Activated CD4-positive, alpha-beta memory T cell treated with anti-CD3 and anti-CD28 coated beads, Interleukin-2, amount 10 ng/mL, durations not matched to agents 7 days and 5 days (primary cell): ENCODE measurements around the gene THAP11. TPM values are rescaled to one million over a fixed set of nuclear protein-coding genes. Genes with fewer than 3 reads are reported as not detected.

Experiments used
- total RNA-seq, 2 experiments: library from RNA; stranded (reverse); gene quantifications; one replicate each; pipeline ENCODE4 v1.2.3, GENCODE V29; 2021

The THAP11 gene
- total RNA-seq, 2 experiments from 2014 or later, result 40.6 to 42.3 TPM

Other genes with a start within 250 kb of the THAP11 start
- gene CARMIL2, start 197.2 kb upstream of the THAP11 start, total RNA-seq, result 100 to 1,000 TPM; 132 to 142 TPM
- gene ACD, start 182.1 kb upstream of the THAP11 start, total RNA-seq, result 10 to 100 TPM; 43.5 to 44.1 TPM
- gene PARD6A, start 181.4 kb upstream of the THAP11 start, total RNA-seq, result 10 to 100 TPM; 12.2 to 14.0 TPM
- gene ENKD1, start 175.6 kb upstream of the THAP11 start, total RNA-seq, result 1 to 10 TPM; 7.4 to 8.1 TPM
- 1 to 10 TPM; 2.9 to 4.3 TPM for gene C16orf86, start 175.5 kb upstream of the THAP11 start, total RNA-seq
- 10 to 100 TPM; 13.0 to 14.9 TPM for gene GFOD2, start 123.0 kb upstream of the THAP11 start, total RNA-seq
- gene RANBP10, start 35.8 kb upstream of the THAP11 start, total RNA-seq, result 10 to 100 TPM; 23.2 to 24.3 TPM
- gene TSNAXIP1, start 35.4 kb upstream of the THAP11 start, total RNA-seq, result under 1 TPM; 0.20 to 0.25 TPM
- gene NUTF2, start 4.6 kb downstream of the THAP11 start, total RNA-seq, result 100 to 1,000 TPM in 1 of 2 experiments, 10 to 100 TPM in 1; 96.4 to 101 TPM
- gene CENPT, start 5.4 kb downstream of the THAP11 start, total RNA-seq, result 10 to 100 TPM; 50.2 to 53.5 TPM
- gene EDC4, start 30.7 kb downstream of the THAP11 start, total RNA-seq, result 10 to 100 TPM; 98.4 to 99.3 TPM
- gene NRN1L, start 42.6 kb downstream of the THAP11 start, total RNA-seq, result 1 to 10 TPM in 1 of 2 experiments, under 1 TPM in 1; 0.76 to 1.3 TPM
- gene PSKH1, start 50.9 kb downstream of the THAP11 start, total RNA-seq, result 10 to 100 TPM; 19.0 TPM
- gene CTRL, start 89.5 kb downstream of the THAP11 start, total RNA-seq, result 1 to 10 TPM; 4.5 to 5.0 TPM
- 100 to 1,000 TPM; 236 to 241 TPM for gene PSMB10, start 94.5 kb downstream of the THAP11 start, total RNA-seq
- gene LCAT, start 101.8 kb downstream of the THAP11 start, total RNA-seq, result 10 to 100 TPM; 10.7 to 14.8 TPM
- 10 to 100 TPM; 37.9 to 40.0 TPM for gene SLC12A4, start 126.3 kb downstream of the THAP11 start, total RNA-seq
- gene DPEP3, start 138.2 kb downstream of the THAP11 start, total RNA-seq, result under 1 TPM in 1 of 2 experiments, not detected in 1; 0.20 TPM
- gene DPEP2, start 157.2 kb downstream of the THAP11 start, total RNA-seq, result 10 to 100 TPM; 17.5 to 18.1 TPM
- not detected for gene DPEP2NB, start 173.6 kb downstream of the THAP11 start, total RNA-seq
- gene DDX28, start 180.9 kb downstream of the THAP11 start, total RNA-seq, result 10 to 100 TPM; 11.6 to 12.3 TPM
- gene DUS2, start 181.0 kb downstream of the THAP11 start, total RNA-seq, result 10 to 100 TPM; 23.8 to 24.4 TPM
- gene NFATC3, start 243.1 kb downstream of the THAP11 start, total RNA-seq, result 100 to 1,000 TPM; 208 to 209 TPM